Measurements from ENCODE around the gene KNSTRN.

KNSTRN gene

GRCh38 chr15:40337597-40337996, 44.9 kb upstream of the KNSTRN start:
- TF ChIP-seq, protein P1, sequence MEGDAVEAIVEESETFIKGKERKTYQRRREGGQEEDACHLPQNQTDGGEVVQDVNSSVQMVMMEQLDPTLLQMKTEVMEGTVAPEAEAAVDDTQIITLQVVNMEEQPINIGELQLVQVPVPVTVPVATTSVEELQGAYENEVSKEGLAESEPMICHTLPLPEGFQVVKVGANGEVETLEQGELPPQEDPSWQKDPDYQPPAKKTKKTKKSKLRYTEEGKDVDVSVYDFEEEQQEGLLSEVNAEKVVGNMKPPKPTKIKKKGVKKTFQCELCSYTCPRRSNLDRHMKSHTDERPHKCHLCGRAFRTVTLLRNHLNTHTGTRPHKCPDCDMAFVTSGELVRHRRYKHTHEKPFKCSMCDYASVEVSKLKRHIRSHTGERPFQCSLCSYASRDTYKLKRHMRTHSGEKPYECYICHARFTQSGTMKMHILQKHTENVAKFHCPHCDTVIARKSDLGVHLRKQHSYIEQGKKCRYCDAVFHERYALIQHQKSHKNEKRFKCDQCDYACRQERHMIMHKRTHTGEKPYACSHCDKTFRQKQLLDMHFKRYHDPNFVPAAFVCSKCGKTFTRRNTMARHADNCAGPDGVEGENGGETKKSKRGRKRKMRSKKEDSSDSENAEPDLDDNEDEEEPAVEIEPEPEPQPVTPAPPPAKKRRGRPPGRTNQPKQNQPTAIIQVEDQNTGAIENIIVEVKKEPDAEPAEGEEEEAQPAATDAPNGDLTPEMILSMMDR (IDR thresholded peaks at IDR 0.05; ENCODE audit: low read depth, low read length, missing control alignments), result no peak
- H3K4me3 ChIP-seq (ENCODE audit: low read depth, low read length), result no peak overlapping the region
- in situ Hi-C loops (cut with HindIII; ENCODE audit: low sequenced_read_pairs), result no loop called here
- no peak for DNase-seq (ENCODE audit: low read depth)

GRCh38 chr15:40338041-40338657, 44.4 kb upstream of the KNSTRN start:
- no peak for DNase-seq (ENCODE audit: low read depth)
- H3K4me3 ChIP-seq (ENCODE audit: low read depth, low read length), result no peak overlapping the region
- TF ChIP-seq, protein P1 (IDR thresholded peaks at IDR 0.05; ENCODE audit: low read depth, low read length, missing control alignments), result peak; percentile 70
- in situ Hi-C loops (cut with HindIII; ENCODE audit: low sequenced_read_pairs), result no loop called here

DNA sequence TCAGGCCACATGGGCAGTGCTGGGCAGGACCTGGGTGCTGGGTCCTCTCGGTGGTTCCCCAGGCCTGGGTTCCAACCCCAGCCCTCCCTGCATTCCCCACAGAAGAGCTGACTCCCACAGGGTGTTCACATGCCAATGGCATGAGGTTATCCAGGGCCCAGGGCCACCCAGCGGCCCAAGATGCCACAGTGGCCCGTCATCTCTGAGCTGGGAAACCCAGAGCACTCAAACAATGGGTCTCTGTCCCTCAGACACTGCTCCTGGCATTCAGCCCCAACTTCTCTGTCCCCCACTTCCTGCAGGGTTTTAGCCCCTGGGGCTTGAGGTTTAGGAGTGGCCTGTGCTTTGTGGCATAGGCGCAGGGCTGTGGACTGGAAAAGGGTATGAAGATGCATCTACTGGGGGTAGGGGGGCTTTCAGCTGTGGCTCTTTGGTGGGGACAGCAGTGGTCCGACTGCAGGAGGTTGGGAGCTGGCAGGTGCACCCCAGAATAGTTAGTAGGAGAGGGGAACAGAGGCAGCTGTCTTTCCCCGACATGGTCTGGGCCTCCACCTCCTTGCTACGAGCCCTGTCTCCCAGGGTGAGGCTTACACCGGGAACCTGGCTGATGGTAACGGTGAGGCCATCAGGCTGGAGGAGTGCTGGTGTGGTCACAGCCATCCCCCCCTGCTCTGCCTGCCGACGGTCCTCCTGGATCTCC, 43.5 kb upstream of the KNSTRN start:
- no peak for DNase-seq (ENCODE audit: low read depth)
- TF ChIP-seq, protein P1 (IDR thresholded peaks at IDR 0.05; ENCODE audit: low read depth, low read length, missing control alignments), result no peak
- peak overlapping the region; percentile 36 for H3K4me3 ChIP-seq (ENCODE audit: low read depth, low read length)
- in situ Hi-C loops (cut with HindIII; ENCODE audit: low sequenced_read_pairs), result no loop called here

- peak overlapping the region; percentile 36 for H3K4me3 ChIP-seq (ENCODE audit: low read depth, low read length)
- DNase-seq (ENCODE audit: low read depth), result no peak
- TF ChIP-seq, protein P1 (IDR thresholded peaks at IDR 0.05; ENCODE audit: low read depth, low read length, missing control alignments), result peak; percentile 10
- in situ Hi-C loops (cut with HindIII; ENCODE audit: low sequenced_read_pairs), result no loop called here
These were observed 42.9 kb upstream of the KNSTRN start for GRCh38 chr15:40339621-40339945.

DNA sequence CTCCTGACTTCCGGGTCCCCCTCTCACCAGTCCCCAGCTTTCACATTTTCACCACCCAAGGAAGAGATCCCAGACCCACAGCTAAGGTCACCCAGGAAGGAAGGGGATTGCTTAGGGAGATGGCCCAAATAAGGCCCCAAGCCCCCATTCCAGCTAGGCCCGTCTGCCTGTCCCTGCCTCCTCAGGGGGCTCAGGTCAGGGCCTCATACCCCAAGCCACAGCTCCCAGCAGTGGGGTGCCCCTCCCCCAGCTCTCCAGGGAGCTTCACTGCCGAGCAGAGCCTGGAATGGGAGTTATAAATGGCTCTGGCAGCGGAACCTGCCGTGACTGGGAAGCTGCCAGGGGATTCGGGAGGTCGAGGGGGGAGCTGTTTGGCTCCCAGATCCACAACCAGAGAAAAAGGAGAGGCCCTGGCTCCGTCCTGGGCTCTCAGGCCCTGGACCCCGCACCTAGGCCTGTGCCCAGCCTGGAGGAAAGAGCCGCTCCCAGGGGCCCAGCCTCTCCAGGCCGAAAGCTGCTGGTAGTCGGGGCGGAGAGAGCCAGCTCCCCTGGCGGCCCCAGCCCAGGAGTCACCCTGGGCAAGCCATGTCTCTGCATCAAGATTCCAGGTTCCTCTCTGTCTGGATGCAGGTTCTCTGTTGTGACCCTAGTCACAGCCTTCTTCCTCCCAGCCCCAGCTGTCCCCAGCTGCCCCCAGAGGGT, 42.3 kb upstream of the KNSTRN start:
- DNase-seq (ENCODE audit: low read depth), result no peak

GRCh38 chr15:40340740-40341400, 41.7 kb upstream of the KNSTRN start, which contains the start of gene CCDC9B:
Gene CCDC9B (minus strand): TSS chr15:40340939. CDS start chr15:40340819, 120 bp downstream.
- H3K4me3 ChIP-seq (ENCODE audit: low read depth, low read length), result peak within 1 kb of the TSS; percentile 36
- TF ChIP-seq, protein P1 (IDR thresholded peaks at IDR 0.05; ENCODE audit: low read depth, low read length, missing control alignments), result no peak
- DNase-seq (ENCODE audit: low read depth), result no peak
- in situ Hi-C loops (cut with HindIII; ENCODE audit: low sequenced_read_pairs), result no loop called here

More for the DNA sequence above, 42.3 kb upstream of the KNSTRN start:
- in situ Hi-C loops (cut with HindIII; ENCODE audit: low sequenced_read_pairs), result no loop called here
- TF ChIP-seq, protein P1 (IDR thresholded peaks at IDR 0.05; ENCODE audit: low read depth, low read length, missing control alignments), result no peak
- H3K4me3 ChIP-seq (ENCODE audit: low read depth, low read length), result peak overlapping the region; percentile 36
